Activated naive CD4-positive, alpha-beta T cell treated with anti-CD3 and anti-CD28 coated beads for 36 hours (primary cell): ENCODE results near the gene LDLRAD2. TPM values are rescaled to one million over a fixed set of nuclear protein-coding genes. Genes with fewer than 3 reads are reported as not detected.
"Not testable (repeated sequence)": the region's sequence is repeated elsewhere in the genome, so short reads cannot be mapped to it uniquely, and the experiment has no call there.

Experiments used
- CTCF ChIA-PET: fragments of 350-600 bp; sonication (Branson Sonifier 250); formaldehyde crosslinking; loops from one replicate; lab custom pipeline; 2021; ENCODE audit warnings: antibody characterized with exemption; lab: Charles Lee
- DNase-seq: peaks from one replicate; pipeline ENCODE4 v3.0.0-alpha.2; 2020
- H3K27ac Mint-ChIP-seq: one replicate; pipeline ENCODE4 v1.8.0; 2021; ENCODE audit warnings: mild to moderate bottlenecking, mixed read lengths
- H3K27me3 Mint-ChIP-seq: one replicate; pipeline ENCODE4 v1.8.0; 2021; ENCODE audit warnings: low read depth, mixed read lengths
- H3K36me3 Mint-ChIP-seq: one replicate; pipeline ENCODE4 v1.8.0; 2021; ENCODE audit warnings: low read depth, mixed read lengths
- H3K4me1 Mint-ChIP-seq: one replicate; pipeline ENCODE4 v1.8.0; 2021; ENCODE audit warnings: low read depth, mixed read lengths
- H3K4me3 Mint-ChIP-seq: one replicate; pipeline ENCODE4 v1.8.0; 2021; ENCODE audit warnings: mild to moderate bottlenecking, moderate library complexity, mixed read lengths
- H3K9me3 Mint-ChIP-seq: one replicate; pipeline ENCODE4 v1.8.0; 2021; ENCODE audit warnings: mixed read lengths
- intact Hi-C: fragments of 100-400 bp; cut with micrococcal nuclease; formaldehyde crosslinking; loops from one replicate; pipeline ENCODE4 v1.15.1; 2023
- total RNA-seq, 2 experiments: library from RNA; stranded (reverse); gene quantifications; one replicate each; pipeline ENCODE4 v1.2.3, GENCODE V29; 2021

Gene LDLRAD2
- total RNA-seq, 2 experiments from 2014 or later: not detected

DNA sequence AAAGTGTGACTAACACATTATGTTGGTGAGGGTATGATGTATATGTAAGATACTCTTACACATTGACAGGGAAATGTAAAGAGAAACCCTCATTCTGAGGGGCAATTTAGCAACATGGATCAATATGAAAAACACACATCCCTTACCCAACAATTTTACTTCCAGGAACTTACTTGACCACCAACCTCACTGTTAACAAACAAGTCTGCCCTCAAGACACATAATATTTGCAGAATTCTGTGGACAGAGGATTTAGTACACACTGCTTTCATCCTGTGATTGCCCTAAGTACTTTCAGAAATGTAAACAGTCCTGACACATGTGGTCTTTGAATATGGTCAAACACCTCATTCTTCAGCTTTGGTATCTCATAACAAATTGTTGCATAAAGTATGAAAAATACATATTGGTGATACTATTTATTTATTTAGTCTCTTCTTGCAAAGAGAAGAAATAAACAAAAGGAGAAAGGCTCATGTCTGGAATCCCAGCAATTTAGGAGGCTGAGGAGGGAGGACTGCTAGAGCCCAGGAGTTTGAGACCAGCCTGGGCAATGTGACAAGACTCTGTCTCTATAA is 36.0 kb upstream of the LDLRAD2 start:
- CTCF ChIA-PET: interaction anchor here (0.6 to 0.8 kb wide), 2 partner anchors 55 to 506 kb away, joined by 3 read pairs; no protein-coding TSS in a partner anchor
- peaks cover 9% of the 10 kb centered on the region for H3K36me3 Mint-ChIP-seq
- intact Hi-C loops: loop anchor here (5.0 kb wide), 1 partner anchor 599 kb away; the partner anchor contains the start of gene EIF4G3
- no peaks in the 10 kb centered on the region for H3K9me3 Mint-ChIP-seq
- no peak overlapping the region for H3K4me3 Mint-ChIP-seq
- H3K4me1 Mint-ChIP-seq: peaks cover 52% of the 10 kb centered on the region
- DNase-seq: no peak
- H3K27me3 Mint-ChIP-seq: no peaks in the 10 kb centered on the region
- H3K27ac Mint-ChIP-seq: peak overlapping the region; percentile 70

DNA sequence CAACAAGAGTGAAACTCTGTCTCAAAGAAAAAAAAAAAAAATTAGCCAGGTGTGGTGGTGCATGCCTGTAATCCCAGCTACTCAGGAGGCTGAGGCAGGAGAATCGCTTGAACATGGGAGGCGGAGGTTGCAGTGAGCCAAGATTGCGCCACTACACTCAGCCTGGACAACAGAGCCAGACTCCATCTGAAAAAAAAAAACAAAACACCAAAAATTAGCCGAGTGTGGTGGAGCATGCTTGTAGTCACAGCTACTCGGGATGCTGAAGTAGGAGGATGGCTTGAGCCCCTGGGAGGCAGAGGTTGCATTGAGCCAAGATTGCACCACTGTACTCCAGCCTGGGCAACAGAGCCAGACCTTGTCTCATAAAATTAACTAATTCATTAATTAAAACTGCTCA is 35.1 kb upstream of the LDLRAD2 start:
- CTCF ChIA-PET: interaction anchor here (0.6 to 1.0 kb wide), 3 partner anchors 15 to 507 kb away, joined by 3 read pairs; no protein-coding TSS in a partner anchor
- not testable (repeated sequence) for H3K36me3 Mint-ChIP-seq, H3K4me3 Mint-ChIP-seq, DNase-seq, H3K9me3 Mint-ChIP-seq, H3K27me3 Mint-ChIP-seq
- peak overlapping the region; percentile 56 for H3K27ac Mint-ChIP-seq
- intact Hi-C loops: loop anchor here (5.0 kb wide), 1 partner anchor 600 kb away; the partner anchor contains the start of gene EIF4G3
- peaks cover 53% of the 10 kb centered on the region for H3K4me1 Mint-ChIP-seq

DNA sequence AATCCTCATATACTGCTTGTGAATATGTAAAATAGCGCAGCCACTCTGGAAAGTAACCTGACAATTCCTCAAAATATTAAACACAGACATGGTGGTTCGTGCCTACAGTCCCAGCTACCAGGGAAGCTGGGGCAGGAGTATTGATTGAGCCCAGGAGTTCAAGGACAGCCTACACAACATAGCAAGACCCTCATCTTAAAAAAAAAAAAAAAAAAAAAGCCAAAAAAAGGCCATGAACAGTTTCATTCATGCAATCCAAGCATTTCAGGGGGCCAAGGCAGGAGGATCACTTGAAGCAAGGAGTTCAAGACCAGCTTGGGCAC is 33.7 kb upstream of the LDLRAD2 start:
- CTCF ChIA-PET: no interaction called here
- Mint-ChIP-seq H3K4me3 (no peak overlapping the region), H3K4me1 (peaks cover 51% of the 10 kb centered on the region), H3K36me3 (peaks cover 10% of the 10 kb centered on the region), H3K27me3 (no peaks in the 10 kb centered on the region), H3K9me3 (no peaks in the 10 kb centered on the region), H3K27ac (peak overlapping the region; percentile 82)
- no peak for DNase-seq
- intact Hi-C loops: loop anchor here (2.0 to 5.0 kb wide), 2 partner anchors 270 to 601 kb away; partner anchors contain the start of gene EIF4G3

DNA sequence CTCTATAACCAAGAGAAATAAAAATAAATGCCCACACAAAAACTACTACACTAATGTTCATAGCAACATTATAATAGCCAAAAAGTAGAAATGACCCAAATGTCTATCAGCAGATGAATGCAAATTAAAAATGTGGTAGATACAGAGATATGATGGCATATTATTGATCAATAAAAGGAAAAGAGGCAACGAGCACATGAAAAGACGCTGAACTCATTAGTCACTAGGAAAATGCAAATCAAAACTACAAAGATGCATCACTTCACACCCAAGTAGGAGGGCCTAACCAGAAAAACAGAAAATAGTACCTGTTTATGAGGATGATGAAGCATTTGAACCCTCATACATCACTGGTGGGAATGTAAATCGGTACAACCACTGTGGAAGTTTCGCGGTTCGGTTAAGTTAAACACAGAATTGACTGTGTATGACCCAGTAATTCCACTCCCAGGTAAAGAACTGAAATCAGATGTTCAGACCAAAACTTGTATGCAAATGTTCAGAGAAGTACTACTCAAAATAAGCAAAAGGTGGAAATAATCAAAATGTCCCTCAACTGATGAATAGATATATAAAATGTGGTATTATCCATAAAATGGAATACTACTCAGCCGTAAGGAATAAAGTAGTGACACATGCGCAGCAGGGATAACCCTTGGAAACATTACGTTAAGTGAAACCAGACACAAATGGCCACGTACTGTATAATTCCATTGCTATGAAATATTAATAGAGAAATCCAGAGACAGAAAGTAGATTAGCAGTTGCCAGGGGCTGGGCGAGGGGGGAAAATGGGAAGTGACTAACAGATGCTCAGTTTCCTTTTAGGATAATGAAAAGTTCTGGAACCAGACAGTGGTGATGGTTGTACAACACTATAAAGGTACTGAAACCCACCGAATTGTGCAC is 32.2 kb upstream of the LDLRAD2 start:
- Mint-ChIP-seq H3K9me3 (no peaks in the 10 kb centered on the region), H3K4me1 (peaks cover 48% of the 10 kb centered on the region), H3K4me3 (peak overlapping the region; percentile 70), H3K27ac (peak overlapping the region; percentile 96), H3K27me3 (no peaks in the 10 kb centered on the region), H3K36me3 (peaks cover 10% of the 10 kb centered on the region)
- CTCF ChIA-PET: no interaction called here
- intact Hi-C loops: loop anchor here (1.0 to 5.0 kb wide), 6 partner anchors 14 to 672 kb away; partner anchors contain the start of genes EIF4G3 and ZBTB40
- DNase-seq: peak; percentile 85

DNA sequence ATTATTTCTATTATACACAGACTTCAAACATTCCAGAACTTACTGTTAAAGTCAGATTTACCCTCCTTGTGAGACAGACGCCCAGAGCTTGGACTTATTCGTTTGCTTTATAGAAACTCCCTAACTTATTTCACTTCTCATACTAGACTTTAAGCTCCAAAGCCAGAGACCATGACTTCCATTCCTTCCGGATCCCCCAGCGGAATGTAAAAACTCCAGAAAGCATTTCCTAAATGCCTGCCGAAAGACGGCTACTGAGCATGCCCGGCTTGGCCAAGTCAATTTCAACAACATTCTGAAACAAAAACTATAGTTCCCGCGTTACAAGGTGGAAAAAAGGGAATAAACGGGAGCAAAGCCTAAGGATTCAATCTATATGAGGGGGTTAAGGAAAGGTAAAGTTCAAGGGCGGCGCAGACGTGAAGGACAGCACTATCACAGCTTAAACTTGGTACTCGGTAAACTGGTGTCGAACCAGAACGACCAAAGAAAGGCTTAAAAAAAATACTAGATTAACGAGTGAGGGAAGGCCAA is 30.2 kb upstream of the LDLRAD2 start:
- no peak for DNase-seq
- Mint-ChIP-seq H3K27ac (peak overlapping the region; percentile 100), H3K36me3 (peaks cover 10% of the 10 kb centered on the region), H3K4me3 (peak overlapping the region; percentile 95), H3K9me3 (no peaks in the 10 kb centered on the region), H3K27me3 (no peaks in the 10 kb centered on the region), H3K4me1 (peaks cover 34% of the 10 kb centered on the region)
- intact Hi-C loops: loop anchor here (1.0 to 5.0 kb wide), 7 partner anchors 41 to 670 kb away; partner anchors contain the start of genes RAP1GAP and ZBTB40
- CTCF ChIA-PET: interaction anchor here (0.8 to 1.2 kb wide), 7 partner anchors 20 to 242 kb away, joined by 3 to 5 read pairs (median 3); no protein-coding TSS in a partner anchor

DNA sequence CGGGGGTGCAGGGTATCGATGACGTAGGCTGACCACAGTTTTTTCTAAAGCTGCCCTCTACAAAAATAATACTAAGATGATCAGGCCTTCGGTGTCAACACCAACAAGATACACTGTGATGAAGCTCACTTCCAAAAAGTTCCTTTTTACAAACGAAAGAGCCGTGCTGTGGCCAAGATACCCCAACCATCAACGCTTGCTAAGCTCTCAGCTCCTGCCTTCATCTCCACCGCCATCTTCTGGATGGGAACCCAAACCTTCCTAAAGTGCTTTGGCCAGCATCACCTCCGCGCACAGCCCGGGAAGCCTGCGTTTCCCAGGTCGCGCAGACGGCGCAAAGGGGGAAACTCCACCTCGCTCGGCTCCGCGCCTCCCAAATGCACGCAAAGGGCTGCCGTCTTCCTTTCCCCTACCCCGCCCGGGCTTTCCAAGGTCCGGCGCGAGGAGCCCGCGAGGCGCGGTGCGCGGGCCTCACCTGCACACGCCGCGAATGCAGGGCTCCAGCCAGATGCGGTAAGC is 29.7 kb upstream of the LDLRAD2 start:
- Mint-ChIP-seq H3K9me3 (no peaks in the 10 kb centered on the region), H3K4me1 (peaks cover 29% of the 10 kb centered on the region), H3K27ac (peak overlapping the region; percentile 100), H3K4me3 (peak overlapping the region; percentile 95), H3K36me3 (peaks cover 8% of the 10 kb centered on the region), H3K27me3 (no peaks in the 10 kb centered on the region)
- CTCF ChIA-PET: interaction anchor here (0.8 to 1.2 kb wide), 8 partner anchors 20 to 242 kb away, joined by 3 to 5 read pairs (median 3); no protein-coding TSS in a partner anchor
- peak; percentile 74 for DNase-seq
- intact Hi-C loops: loop anchor here (1.0 to 5.0 kb wide), 7 partner anchors 42 to 670 kb away; partner anchors contain the start of genes RAP1GAP and ZBTB40

DNA sequence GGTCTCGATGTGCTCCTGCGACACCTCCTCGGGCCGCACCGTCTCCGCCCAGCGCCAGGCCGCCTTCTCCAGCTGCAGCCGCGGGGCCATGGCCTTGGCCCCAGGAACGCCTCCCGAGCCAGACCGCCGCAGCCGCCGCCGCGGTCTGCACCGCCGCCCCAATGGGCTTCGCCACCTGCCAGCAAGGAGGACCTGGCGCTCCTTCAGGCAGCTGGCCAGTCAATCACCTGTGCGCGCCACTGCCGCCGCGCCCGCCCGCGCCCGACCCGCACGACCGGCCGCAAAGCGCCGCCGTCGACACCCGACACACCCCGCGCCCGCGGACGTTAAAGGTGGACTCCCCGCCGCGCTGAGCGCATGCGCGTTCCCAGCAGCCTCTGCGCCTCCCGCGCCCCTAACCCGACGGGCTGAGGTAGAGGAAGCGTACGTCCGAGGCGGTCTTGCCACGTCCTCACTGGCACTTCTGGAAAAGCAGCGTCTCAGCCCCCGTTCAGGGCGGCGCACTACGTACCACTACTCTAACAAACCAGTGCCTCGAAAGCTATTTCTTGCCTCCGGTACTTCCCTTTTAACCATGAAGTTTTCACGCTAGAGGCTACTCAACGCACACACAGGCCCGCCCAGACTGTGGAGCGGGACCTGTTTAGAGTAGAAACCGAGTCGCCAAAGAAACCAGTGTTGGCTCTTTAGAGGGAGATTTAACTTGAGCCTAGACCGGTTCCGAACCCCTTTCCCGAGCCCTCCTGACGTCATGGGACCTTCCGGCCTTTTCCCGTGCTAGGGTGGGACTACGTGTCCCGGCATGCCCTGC is 29.0 kb upstream of the LDLRAD2 start, which contains the start of gene USP48:
Gene USP48, minus strand, starts transcription at position 282 of the 811 bp plus-strand sequence. Its CDS starts 192 bp downstream, at position 90.
- intact Hi-C loops: loop anchor here (1.0 to 5.0 kb wide), 10 partner anchors 42 to 851 kb away; partner anchors contain the start of genes RAP1GAP and ZBTB40
- CTCF ChIA-PET: interaction anchor here (0.7 to 1.1 kb wide), 4 partner anchors 37 to 174 kb away, joined by 3 to 5 read pairs (median 3); no protein-coding TSS in a partner anchor
- peak within 1 kb of the TSS; percentile 100 for H3K27ac Mint-ChIP-seq

DNA sequence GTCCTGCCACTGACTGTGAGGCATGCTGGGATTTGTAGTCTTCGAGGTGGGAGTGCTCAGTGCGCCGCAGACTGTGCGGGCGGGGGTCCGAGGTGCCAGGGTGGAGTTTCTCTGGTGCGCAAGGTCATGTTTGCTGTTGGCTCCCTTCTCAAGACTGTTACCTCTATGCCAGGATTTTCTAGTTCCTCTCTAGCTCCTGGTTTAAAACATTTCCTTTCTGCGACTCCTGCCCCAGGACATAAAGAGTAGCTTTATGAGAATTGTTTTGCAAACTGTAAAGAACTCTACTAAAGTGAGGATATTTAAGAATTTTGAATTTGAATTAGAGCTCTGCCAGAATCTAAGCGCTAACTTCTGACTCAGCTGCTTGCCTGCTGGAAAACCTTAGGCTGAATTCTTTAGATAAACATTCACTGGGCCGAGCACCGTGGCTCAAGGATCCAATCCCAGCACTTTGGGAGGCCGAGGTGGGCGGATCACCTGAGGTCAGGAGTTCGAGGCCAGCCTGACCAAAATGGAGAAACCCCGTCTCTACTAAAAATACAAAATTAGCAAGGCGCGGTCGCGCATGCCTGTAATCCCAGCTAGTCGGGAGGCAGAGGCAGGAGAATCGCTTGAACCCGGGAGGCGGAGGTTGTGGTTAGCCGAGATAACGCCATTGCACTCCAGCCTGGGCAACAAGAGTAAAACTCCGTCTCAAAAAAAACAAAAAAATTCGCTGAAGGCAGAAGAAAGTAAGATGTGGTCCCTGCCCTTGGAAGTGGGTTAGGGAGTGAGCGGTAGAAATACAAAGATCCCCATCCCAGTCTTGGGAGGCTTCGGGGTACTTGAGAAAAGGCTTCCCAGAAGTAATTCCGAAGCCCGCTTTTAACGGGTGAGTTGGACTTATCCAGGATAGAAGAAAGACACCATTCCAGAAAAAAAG is 28.1 kb upstream of the LDLRAD2 start:
- H3K27me3 Mint-ChIP-seq: no peaks in the 10 kb centered on the region
- peaks cover 18% of the 10 kb centered on the region for H3K4me1 Mint-ChIP-seq
- peak overlapping the region; percentile 100 for H3K27ac Mint-ChIP-seq
- peak overlapping the region; percentile 95 for H3K4me3 Mint-ChIP-seq
- no peak for DNase-seq
- CTCF ChIA-PET: interaction anchor here (1.1 kb wide), 1 partner anchor 58 kb away, joined by 3 read pairs; no protein-coding TSS in a partner anchor
- H3K9me3 Mint-ChIP-seq: no peaks in the 10 kb centered on the region
- intact Hi-C loops: loop anchor here (1.0 to 5.0 kb wide), 9 partner anchors 43 to 852 kb away; partner anchors contain the start of genes RAP1GAP and ZBTB40
- peaks cover 7% of the 10 kb centered on the region for H3K36me3 Mint-ChIP-seq

More for the DNA sequence above, 29.0 kb upstream of the LDLRAD2 start, which contains the start of gene USP48:
- H3K36me3 Mint-ChIP-seq: peaks cover 7% of the 10 kb centered on the region
- peak within 1 kb of the TSS; percentile 95 for H3K4me3 Mint-ChIP-seq
- no peaks in the 10 kb centered on the region for H3K9me3 Mint-ChIP-seq
- H3K27me3 Mint-ChIP-seq: no peaks in the 10 kb centered on the region
- peaks cover 25% of the 10 kb centered on the region for H3K4me1 Mint-ChIP-seq
- peak; percentile 97 for DNase-seq

DNA sequence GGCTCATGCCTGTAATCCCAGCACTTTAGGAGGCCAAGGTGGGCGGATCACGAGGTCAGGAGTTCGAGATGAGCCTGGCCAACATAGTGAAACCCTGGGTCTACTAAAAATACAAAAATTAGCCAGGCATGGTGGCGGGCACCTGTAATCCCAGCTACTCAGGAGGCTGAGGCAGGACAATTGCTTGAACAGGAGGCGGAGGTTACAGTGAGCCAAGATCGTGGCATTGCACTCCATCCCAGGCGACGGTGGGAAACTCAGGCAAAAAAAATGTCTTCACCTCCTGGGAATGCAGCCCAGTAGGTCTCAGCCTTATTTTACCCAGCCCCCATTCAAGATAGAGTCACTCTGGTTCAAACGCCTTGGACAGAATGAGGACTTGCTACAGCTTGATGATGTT is 26.3 kb upstream of the LDLRAD2 start:
- H3K9me3 Mint-ChIP-seq, H3K4me1 Mint-ChIP-seq, H3K36me3 Mint-ChIP-seq, H3K4me3 Mint-ChIP-seq, DNase-seq, H3K27me3 Mint-ChIP-seq, H3K27ac Mint-ChIP-seq, intact Hi-C loops: not testable (repeated sequence)
- CTCF ChIA-PET: interaction anchor here (0.6 kb wide), 1 partner anchor 655 kb away, joined by 3 read pairs; no protein-coding TSS in a partner anchor

DNA sequence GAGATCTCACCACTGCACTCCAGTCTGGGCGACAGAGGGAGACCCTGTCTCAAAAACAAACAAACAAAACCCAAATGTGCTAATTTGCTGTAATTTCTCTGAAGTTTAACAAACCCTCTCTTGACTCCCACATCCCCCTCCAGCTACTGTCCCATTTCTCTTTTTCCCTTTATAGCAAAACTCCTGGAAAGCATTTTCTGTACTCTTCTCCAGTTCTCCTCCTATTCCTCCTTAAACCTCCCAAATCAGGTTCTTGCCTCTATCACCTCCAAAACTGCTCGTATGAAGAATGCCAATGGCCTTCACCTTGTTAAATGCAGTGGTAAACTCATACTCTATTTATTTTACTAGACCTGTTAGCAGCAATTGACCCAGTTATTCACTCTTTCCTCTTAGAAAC is 25.4 kb upstream of the LDLRAD2 start:
- Mint-ChIP-seq H3K27ac (no peak overlapping the region), H3K9me3 (no peaks in the 10 kb centered on the region)

More for the DNA sequence above, 25.4 kb upstream of the LDLRAD2 start:
- Mint-ChIP-seq H3K27me3 (no peaks in the 10 kb centered on the region), H3K36me3 (peaks cover 5% of the 10 kb centered on the region), H3K4me1 (peaks cover 5% of the 10 kb centered on the region), H3K4me3 (no peak overlapping the region)
- CTCF ChIA-PET: no interaction called here
- no peak for DNase-seq
- intact Hi-C loops: no loop called here
